Pulmonary artery endothelial cell (primary cell): ENCODE data around the gene BORCS6. TPM values are rescaled to one million over a fixed set of nuclear protein-coding genes. Genes with fewer than 3 reads are reported as not detected.
"Not testable (repeated sequence)": the region's sequence is repeated elsewhere in the genome, so short reads cannot be mapped to it uniquely, and the experiment has no call there.

Source experiments
- DNase-seq: peaks from one replicate; pipeline ENCODE4 v3.0.0-alpha.2; 2011; ENCODE audit warnings: low read depth, low spot score
- total RNA-seq: library from RNA; depleted of rRNA; stranded (reverse); fragments of >200 nt; gene quantifications from 2 replicates; pipeline ENCODE4 v1.2.3, GENCODE V29; 2014

The BORCS6 gene
- total RNA-seq, result 9.6 and 13.4 TPM in 2 replicates

DNA sequence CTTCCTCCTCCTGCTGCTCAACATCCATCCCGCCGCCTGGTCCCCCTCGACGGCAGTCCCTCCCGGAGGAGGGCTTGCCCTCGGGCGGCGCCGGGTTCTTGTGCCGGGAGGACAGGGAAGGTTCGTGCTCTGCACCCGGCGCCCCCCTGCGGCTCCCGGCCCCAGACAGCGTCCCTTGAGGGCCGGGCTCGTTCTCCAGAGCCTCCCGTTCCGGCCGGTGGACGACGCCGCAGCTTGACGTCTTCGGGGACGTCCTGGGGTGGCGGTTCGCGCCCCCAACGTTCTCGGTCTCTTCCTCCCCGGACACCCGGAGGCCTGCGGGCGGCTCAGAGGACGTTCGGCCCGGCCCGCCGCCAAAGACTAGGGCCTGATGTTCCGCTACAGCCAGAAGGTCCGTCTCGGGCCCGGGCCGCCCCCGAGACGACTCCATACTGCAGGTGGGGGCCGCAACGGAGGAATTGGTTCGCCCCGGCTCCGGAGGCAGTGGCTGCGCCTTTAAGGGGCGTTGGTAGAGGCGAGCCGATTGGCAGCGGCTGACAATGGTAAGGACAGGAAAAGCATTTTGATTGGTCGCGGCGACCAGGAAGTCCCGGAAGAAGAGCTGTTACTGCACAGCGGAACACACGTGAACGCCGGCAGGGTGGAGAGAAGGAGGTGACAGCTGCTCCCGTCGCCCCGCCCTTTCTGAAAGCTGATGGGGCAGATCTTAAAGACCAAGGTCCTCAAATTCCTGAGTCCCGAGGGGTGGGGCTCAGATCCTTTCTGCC is at the start of gene BORCS6:
Gene BORCS6 (minus strand): TSS at position 470 of the 767 bp plus-strand sequence. CDS start 40 bp downstream, at position 430.
- DNase-seq, result peak; percentile 97

DNA sequence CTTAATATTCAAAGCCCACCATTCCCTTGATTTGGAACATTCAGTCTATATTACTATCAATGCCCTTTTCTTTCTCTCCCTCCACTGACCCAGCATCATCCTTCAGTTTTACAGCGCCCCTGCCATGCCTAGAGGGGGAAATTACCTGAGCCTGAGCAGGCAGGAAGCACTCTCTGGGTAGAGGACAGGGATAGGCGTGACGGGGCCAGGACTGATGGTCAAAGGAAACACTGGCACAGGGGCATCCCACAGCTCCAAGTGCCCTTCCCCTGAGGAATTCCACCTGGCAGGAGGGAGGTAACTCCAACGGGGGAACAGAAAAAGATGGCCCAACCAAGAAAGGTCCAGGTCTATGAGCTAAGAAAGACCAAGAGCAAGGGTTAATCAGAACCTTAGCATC is 47.9 kb upstream of the BORCS6 start:
- DNase-seq, result no peak

DNA sequence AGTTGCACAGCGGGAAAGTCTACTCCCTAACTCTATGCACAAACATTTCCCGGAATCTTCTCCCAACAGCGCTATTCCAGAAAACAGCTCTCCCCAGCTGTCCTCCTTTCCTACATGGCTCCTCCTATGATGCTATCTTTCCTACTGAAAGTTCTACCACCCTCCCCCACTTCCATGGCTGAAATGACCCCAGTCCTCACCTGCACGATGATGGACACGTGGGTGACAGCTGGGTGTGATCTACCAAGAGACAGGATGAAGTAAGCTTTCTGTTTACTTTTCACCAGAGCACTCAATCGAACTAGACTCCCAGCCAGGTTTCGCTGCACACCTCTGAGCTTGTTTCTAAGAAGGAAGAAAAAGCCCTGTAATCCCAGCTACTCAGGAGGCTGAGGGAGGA is 47.2 kb upstream of the BORCS6 start:
- DNase-seq, result no peak

DNA sequence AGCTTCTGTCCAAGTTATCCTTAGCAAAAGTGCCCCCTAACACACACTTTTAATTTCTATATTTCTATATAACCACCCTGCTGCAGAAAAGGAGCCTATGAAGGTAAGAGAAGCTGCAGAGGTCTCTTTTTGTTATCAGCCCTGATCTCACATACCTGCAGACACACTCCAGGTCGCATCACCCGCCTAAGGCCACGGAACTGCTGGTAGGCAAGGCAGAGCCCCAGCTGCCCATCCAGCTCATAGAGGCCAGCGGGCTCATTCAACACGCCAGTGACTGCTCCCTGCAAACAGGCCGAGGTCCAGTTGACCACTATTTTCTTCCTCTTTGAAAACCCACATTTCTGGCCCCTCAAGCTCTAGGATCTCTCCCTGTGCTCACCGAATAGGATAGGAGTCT is 45.7 kb upstream of the BORCS6 start:
- no peak for DNase-seq

DNA sequence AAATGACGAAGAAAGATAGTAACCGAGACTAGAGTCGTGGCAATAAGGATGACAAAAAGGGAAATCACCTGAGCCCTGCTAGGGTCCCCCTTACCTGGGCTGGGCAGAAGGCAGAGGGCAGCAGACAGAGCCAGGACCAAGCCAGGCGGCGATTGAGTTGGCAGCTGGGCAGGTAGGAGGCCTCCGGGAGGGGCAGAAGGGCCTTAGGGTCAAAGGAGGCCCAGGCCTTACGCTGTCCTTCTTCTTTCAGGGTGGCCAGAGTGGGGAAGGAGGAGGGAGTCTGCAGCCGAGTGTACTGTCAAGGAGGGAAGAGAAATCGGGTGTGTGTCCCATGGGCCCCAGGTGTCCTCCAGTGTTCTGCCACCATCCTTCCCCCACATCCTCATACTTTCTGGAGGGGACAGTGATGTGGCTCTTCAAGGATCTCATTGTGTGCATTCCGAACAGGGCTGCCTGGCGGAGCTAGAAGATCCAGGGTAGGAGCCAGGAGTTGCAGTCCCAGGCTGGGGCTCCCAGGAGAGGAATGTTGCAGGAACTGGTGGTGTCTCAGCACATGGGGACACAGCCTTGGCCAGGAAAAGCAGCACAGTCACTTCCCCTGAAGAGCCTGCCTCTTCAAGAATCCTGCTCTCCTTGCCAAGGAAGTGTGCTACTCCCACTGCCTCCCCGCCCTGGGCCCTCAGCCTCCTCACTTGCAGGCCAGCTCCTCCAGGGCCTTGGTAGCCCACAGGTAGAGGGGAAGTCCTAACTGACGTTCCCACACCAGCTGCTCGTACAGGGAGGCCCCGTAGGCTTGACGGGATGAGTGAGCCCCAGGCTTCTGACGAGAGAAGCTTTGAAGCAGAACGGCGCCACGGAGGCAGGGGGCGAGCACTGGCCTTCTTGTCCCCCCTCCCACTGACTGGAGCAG is 44.6 kb upstream of the BORCS6 start:
- DNase-seq, result no peak

DNA sequence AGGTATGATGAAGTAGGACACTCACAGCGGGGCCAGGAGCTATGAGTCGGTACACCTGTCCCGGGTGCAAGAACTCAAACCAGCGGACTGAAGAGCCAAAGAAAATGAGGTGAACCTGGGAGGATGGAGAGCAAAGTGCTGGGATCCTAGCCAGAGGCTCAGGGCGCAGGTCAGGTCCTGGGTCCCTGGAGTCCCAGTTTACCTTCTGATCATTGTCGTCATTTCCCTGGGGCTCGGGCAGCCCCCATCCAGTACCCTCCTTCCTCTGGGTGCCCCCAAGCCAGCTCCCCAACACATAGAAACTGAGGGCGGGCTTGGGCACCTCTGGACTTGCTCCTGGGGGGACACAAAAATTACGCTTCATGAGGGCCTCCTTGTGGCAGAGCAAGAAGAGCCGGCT is 41.7 kb upstream of the BORCS6 start:
- no peak for DNase-seq

DNA sequence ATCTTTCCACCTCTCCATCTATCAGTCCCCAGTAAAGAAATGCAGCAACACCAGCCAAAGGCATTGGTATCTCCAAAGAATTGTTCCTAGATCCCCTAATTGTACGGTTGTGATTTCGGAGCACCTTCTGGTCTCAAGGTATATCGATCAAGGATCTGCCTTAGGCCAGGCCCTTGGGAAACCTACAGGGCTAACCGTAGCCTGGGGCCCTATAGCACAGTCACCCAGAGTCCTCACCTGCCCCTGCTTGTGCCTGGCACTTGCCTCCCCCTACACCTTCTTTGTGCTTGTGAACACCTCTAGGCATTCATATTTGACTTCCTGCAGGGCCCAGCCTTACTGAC is 37.2 kb upstream of the BORCS6 start:
- no peak for DNase-seq

DNA sequence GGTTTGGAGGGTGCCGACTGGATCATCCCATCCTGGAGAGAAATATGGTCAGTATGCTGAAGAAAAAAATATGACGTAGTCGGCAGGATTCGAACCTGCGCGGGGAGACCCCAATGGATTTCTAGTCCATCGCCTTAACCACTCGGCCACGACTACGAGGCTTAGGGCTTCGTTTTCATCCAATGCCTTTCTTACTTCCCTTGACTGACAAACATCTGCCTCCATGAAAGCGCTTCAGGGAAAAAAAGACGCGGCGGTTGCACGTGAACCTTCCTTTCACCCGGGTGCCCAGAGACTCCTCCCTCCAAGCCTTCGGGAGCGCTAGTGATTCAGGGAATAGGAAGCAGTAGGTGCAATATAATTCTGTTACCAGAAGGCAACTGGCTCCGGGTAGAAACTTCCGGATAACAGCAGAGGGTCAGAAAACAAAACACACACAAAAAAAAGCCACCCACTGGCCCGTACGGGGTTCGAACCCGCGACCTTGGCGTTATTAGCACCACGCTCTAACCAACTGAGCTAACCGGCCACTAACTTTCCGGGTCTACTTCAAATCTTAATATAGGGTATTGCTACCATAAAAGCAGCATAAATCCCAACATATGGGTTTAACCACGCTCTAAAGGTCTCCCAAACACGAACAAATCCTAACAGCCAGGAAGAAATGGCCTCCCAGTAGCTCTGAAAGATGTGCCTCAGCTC is 36.7 kb upstream of the BORCS6 start:
- peak; percentile 72 for DNase-seq

DNA sequence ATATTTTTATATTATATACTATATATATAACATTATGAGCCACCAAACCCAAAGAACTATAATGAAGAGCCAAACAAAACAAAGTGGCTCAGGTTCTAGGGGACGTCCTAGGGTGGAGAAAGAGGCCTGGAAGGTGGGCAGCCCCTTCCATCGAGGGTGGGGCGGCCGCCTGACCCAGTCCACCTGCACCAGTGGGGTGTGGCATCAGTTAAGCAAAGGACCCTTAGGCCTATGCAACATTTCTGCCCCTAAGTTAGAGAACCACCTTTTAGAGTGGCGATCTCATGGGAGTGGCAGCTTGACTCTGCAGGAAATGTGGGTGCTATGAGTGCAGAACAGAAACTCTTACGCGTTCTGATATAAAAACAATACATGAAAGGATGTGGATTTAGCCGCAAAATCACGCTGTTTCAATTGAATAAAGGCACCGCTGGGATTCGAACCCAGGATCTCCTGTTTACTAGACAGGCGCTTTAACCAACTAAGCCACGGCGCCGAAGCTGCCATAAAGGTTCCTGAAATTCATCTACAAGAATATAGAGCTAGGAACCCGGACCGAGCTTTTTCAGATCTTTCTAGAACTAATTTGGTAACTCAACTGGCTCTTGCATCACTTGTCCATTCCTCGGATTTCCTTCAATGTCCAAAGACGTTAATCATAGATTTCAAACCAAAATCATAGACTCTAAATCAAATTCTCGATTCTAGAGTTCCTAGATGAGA is 36.0 kb upstream of the BORCS6 start:
- no peak for DNase-seq

DNA sequence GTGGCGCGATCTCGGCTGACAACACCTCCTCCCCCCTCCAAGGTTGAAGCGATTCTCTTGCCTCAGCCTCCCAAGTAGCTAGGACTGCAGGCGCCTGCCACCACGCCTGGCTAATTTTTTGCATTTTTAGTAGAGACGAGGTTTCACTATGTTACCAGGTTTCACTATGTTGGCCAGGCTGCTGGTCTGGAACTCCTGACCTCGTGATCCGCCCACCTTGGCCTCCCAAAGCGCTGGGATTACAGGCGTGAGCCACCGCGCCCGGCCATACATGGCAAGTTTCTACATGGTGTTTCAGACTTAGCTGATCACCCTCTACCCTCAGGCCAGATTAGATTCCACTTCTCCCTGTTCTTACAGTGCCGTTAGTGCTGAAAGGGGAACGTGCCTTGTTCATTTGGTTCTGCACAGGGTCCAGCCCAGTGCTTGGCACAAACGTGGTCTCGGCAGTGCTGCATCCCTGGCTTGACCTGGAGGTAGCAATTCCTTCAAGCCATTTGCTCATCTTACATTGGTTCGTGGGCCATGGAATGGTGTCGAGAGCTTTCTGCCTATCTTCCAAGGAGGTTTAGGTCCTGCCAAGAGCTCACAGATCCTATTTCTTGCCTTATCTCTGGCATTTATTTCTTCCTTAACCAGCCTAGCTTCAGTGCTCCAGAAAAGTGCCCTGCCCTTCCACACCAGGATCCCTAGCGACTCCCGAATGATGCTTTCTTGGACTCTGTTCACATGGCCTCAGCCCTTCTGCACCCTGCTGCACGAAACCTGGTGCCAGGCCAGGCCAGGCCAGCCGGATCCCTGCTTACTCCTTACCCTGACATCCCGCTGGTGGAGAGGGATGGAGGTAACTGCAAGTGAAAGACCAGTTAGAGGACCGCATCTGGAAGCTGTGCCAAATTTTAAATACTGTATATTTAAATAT is 35.2 kb upstream of the BORCS6 start:
- no peak for DNase-seq

DNA sequence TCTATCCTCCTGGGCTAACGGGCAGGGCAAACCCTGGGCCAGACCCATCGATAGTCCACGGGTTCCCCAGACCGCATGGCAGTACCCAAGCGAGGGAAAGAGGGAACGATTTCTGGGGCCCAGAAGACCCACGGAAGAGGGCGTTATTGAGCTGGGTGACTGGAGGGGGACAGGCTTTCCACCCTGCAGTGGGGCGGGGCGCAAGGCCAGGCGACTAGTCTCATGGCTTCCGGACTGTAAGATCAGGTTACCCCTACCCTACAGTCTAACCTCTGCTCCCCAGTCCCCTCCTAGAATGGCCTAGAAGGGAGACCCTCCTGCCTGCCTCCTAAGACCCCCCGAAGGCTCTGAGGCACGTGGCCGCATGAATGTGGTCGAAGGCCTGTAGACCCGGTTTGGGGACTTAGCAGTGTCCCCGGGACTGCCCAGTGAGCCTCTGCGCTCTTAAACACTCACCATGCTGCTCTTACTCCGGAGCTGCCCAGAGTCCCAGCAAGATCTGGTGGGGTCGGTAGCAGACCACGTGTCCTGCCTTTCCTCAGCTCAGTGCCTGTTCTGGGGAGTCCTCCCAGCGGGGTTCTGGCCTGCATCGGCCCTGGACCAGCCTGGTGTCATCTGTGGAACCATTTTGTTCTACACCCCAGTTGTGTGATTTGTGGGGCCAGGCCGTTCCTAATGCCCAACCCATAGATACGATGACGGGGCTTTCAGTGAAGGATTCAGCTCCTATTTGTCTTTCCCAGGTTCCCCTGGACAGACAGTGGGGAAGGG is 33.6 kb upstream of the BORCS6 start:
- no peak for DNase-seq

DNA sequence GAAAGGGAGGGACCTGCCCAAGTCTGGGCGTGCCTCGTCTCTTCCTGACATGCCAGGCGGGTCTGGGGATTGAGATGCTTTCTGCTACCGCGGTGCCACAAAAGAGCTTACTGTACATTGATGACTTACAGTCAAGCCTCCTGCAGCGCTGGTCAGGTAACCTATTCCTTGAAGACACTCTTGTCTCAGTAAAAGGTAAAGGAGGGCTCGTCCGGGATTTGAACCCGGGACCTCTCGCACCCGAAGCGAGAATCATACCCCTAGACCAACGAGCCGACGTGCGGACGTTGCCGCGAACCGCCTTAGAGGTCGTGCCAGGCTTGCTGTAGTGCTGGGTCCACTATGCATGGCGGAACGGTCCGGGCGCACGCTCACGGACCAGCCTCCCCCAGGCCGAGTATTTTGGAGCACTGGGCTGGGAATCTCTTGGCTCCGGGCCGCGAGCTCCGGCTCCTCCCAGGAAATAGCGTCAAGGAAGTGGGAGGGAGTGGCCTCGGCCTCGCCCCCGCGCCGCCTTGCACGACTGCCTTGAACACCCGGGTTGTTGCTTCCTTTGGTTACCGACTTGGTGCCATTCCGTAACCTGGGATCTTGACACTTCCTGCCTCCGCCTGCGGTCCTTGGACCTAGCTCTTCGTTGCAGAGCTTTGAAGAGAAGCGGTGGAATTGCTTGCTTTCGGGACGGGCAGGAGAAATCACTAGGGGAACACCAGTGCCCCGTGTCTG is 32.8 kb upstream of the BORCS6 start:
- peak; percentile 75 for DNase-seq

DNA sequence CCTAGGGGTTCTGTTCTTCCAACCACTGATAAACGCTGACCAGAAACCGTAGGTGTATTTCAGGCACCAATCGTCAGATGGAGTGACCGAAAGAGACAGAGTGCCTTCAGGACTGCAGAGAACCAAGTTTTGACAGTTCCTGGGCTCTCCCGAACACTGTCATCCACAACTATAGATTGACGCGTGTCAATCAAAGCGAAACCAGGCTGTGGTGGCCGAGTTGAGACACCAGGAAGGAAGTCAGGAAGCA is 32.3 kb upstream of the BORCS6 start:
- DNase-seq, result no peak

DNA sequence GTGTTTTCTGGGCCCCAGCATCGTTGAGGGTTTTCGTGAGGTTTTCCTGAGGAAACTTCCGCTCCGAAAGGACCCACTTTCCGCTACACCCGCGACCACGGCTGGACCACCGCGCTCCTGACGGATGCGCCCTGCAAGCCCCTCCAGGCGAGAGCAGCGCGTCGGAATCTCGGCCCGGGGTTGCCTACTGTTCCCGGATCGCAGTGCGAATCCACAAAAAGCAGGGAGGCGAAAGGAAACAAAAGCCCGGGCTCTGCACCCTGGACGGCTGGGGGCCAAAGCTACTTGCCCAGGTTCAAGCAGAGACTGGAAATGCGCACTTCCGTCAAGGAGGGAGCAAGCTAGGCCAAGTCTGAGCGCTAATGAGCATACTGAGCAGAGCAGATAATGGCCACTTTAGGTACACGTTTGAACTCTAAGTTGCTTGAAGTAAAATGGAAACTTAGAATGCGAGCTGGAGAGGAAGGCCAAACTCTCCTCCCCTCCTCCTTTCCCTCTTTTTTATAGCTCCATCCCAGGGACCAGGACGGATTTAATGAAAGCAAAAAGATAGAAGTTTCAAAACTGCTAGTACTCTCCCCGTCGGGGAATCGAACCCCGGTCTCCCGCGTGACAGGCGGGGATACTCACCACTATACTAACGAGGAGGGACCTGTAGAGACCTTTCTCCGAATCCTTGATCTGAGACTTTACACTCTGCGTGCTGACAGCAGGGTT is 31.8 kb upstream of the BORCS6 start:
- peak; percentile 49 for DNase-seq

DNA sequence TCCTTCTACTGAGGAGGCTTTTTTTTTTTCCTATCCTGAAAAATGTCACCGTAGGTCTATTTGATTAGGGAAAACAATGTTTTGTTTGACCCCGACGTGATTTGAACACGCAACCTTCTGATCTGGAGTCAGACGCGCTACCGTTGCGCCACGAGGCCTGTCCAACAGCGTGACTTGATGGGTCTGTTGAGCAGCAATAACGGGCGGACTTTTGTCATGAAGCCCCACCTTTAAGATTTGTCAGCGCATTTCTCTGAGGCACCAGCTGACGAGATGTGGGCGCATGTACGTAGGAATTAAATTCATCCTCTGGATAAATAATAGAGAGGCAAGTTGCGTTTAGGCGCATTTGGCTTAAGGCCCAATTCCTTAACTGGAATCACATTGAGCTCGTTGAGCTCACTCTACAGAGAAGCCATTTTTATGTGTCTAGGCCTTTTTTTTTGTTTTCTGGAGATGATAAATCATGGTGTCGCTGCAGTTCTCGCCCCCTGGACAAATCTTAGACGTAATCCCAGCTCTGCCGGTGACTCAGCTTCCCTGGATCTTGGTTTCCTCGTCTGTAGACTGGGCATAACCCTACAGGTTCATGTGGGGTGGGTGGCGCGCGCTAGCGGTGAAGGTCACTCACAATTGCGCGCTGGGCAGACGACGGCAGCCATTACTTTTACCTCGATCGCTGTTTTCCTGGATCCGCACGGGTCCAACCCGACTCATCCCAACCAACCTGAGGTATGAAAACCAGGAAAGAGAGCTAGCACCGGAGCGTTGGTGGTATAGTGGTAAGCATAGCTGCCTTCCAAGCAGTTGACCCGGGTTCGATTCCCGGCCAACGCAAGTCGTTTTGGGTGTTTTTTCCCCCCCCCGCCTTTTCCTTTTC is 31.0 kb upstream of the BORCS6 start:
- DNase-seq, result peak; percentile 71

DNA sequence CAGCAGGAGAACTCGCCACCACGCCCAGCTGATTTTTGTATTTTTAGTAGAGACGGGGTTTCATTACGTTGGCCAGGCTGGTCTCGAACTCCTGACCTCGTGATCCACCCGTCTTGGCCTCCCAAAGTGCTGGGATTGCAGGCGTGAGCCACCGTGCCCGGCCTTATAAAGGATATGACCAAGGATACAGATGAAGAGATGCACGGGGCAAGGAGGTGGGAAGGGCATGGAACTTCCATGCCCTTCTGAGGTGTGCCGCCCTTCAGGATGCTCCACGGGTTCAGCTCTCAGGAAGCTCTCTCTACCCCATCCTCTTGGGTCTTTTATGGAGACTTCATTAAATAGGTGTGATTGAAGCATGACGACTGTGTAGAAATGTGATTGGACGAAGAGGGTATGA is 24.0 kb upstream of the BORCS6 start:
- not testable (repeated sequence) for DNase-seq
